22Rv1 (cell line): Measurements from ENCODE around the gene MIEN1.

Source experiments
- ZFX ChIP-seq: fragments of 450-650 bp; IDR thresholded peaks from 2 replicates; pipeline ENCODE4 v1.6.1; 2017; ENCODE audit warnings: antibody characterized with exemption, borderline replicate concordance
- TF ChIP-seq, protein P1 (sequence below): fragments of 450-650 bp; IDR thresholded peaks from 2 replicates; pipeline ENCODE4 v1.5.1; 2017; ENCODE audit warnings: mild to moderate bottlenecking

DNA sequence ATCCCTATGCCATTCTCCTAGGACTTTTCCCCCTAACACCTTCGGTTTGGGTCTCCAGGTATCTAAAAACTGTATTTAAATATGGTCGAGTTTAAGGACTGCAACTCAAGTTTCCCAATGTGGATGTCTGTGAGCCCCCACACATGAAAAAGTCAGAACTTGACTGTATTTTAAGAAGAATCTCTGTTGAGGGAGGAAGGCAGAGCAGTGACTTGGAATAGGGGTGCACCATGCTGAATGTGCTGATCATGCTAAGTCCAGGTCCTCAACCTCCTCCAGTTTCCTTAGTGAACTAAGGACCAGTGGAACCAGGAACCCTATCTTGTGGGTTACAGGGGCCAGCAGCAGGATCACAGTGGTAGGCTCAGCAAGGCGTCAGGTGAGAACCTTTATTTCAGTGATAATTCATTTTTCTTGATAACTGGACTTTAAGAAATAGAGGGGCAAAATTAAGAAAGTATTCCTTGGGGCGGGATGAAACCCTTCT, 26.9 kb upstream of the MIEN1 start:
- TF ChIP-seq, protein P1, sequence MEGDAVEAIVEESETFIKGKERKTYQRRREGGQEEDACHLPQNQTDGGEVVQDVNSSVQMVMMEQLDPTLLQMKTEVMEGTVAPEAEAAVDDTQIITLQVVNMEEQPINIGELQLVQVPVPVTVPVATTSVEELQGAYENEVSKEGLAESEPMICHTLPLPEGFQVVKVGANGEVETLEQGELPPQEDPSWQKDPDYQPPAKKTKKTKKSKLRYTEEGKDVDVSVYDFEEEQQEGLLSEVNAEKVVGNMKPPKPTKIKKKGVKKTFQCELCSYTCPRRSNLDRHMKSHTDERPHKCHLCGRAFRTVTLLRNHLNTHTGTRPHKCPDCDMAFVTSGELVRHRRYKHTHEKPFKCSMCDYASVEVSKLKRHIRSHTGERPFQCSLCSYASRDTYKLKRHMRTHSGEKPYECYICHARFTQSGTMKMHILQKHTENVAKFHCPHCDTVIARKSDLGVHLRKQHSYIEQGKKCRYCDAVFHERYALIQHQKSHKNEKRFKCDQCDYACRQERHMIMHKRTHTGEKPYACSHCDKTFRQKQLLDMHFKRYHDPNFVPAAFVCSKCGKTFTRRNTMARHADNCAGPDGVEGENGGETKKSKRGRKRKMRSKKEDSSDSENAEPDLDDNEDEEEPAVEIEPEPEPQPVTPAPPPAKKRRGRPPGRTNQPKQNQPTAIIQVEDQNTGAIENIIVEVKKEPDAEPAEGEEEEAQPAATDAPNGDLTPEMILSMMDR: no peak
- no peak for TF ChIP-seq ZFX
